Panc1 (cell line): ENCODE measurements around the gene TENT5C. TPM values are rescaled to one million over a fixed set of nuclear protein-coding genes. Genes with fewer than 3 reads are reported as not detected.

Source experiments
- ATAC-seq: fragments of 200-7000 bp; cut with Tn5 transposase; 2 replicates; pipeline ENCODE4 v1.9.1; 2020; ENCODE audit warnings: mild to moderate bottlenecking, moderate library complexity
- BruUV-seq: library from RNA; stranded (reverse); fragments of 400-500 nt; replicated peaks from 2 replicates; lab custom pipeline; 2021; lab: Mats Ljungman, UMichigan
- CTCF ChIA-PET: fragments of 300-600 bp; sonication (Branson Sonifier 250); formaldehyde crosslinking; loops from one replicate; lab custom pipeline; 2022; ENCODE audit warnings: antibody characterized with exemption; lab: Charles Lee
- POLR2A ChIA-PET: fragments of 300-600 bp; sonication (Branson Sonifier 250); formaldehyde crosslinking; loops from one replicate; lab custom pipeline; 2022; ENCODE audit warnings: antibody characterized with exemption; lab: Charles Lee
- DNase-seq: peaks from one replicate; pipeline ENCODE4 v3.0.0-alpha.2; 2010; ENCODE audit warnings: low read depth, low spot score
- H3K27ac ChIP-seq: 2 replicates; pipeline ENCODE4 v1.5.1; 2011; ENCODE audit warnings: mild to moderate bottlenecking, low read length, inconsistent platforms
- H3K27me3 ChIP-seq: fragments of 200-500 bp; sonication (Bioruptor generic); 2 replicates; pipeline ENCODE4 v1.6.0; 2014; ENCODE audit warnings: low read length, inconsistent platforms; ENCODE audit not compliant: control insufficient read depth, insufficient read depth
- H3K36me3 ChIP-seq: fragments of 200-500 bp; sonication (Bioruptor generic); 2 replicates; pipeline ENCODE4 v1.5.1; 2014; ENCODE audit warnings: inconsistent platforms, mild to moderate bottlenecking, low read length, moderate library complexity; ENCODE audit not compliant: control insufficient read depth, insufficient read depth
- H3K4me1 ChIP-seq: 2 replicates; pipeline ENCODE4 v1.5.1; 2011; ENCODE audit warnings: inconsistent platforms, mild to moderate bottlenecking, low read length, moderate library complexity; ENCODE audit not compliant: control insufficient read depth, insufficient read depth
- H3K4me3 ChIP-seq, 2 experiments: 2 replicates each; pipeline ENCODE4 v1.5.1; 2011 to 2012; ENCODE audit warnings: low read depth in 2 of 2, low read length in 2 of 2, mild to moderate bottlenecking in 2 of 2, inconsistent platforms in 1 of 2, moderate library complexity in 1 of 2
- H3K9me3 ChIP-seq: fragments of 200-500 bp; sonication (Bioruptor generic); 2 replicates; pipeline ENCODE4 v1.5.1; 2014; ENCODE audit warnings: low read depth, mild to moderate bottlenecking, inconsistent platforms, low read length, moderate library complexity; ENCODE audit not compliant: control insufficient read depth, insufficient read depth
- CTCF ChIP-seq: fragments of 450-650 bp; IDR thresholded peaks from 2 replicates; pipeline ENCODE4 v1.5.1; 2017; ENCODE audit warnings: mild to moderate bottlenecking
- POLR2AphosphoS5 ChIP-seq: IDR thresholded peaks from 2 replicates; pipeline ENCODE4 v1.6.1; 2012; ENCODE audit warnings: mild to moderate bottlenecking, low read depth, low read length, moderate library complexity
- REST ChIP-seq, 2 experiments: IDR thresholded peaks; 2 replicates each; pipeline ENCODE4 v1.6.1; 2011 to 2012; ENCODE audit warnings: low read depth in 2 of 2, control low read depth in 1 of 2, low read length in 1 of 2, mild to moderate bottlenecking in 1 of 2, moderate library complexity in 1 of 2; ENCODE audit not compliant: insufficient read depth in 1 of 2
- SIN3A ChIP-seq: IDR thresholded peaks from 2 replicates; pipeline ENCODE4 v1.6.1; 2012; ENCODE audit warnings: low read depth, mild to moderate bottlenecking, low read length, moderate library complexity, borderline replicate concordance; ENCODE audit not compliant: insufficient read depth
- TCF7L2 ChIP-seq: IDR thresholded peaks from 2 replicates; pipeline ENCODE4 v1.6.1; 2011; ENCODE audit warnings: mild to moderate bottlenecking, low read depth, low read length, inconsistent platforms
- in situ Hi-C: cut with HindIII; loops from 2 replicates; pipeline ENCODE4 v1.10.0; 2016; ENCODE audit warnings: low sequenced_read_pairs, low pct_unique_long_range_greater_than_20kb
- intact Hi-C: fragments of 100-400 bp; cut with micrococcal nuclease; formaldehyde crosslinking; loops from one replicate; pipeline ENCODE4 v1.10.0; 2022; ENCODE audit not compliant: unreplicated experiment
- total RNA-seq: library from RNA; stranded (reverse); gene quantifications from one replicate; pipeline ENCODE4 v1.2.1, GENCODE V29; 2021; ENCODE audit not compliant: unreplicated experiment

TENT5C gene
- total RNA-seq, 1 experiment from 2014 or later = 8.9 TPM

DNA sequence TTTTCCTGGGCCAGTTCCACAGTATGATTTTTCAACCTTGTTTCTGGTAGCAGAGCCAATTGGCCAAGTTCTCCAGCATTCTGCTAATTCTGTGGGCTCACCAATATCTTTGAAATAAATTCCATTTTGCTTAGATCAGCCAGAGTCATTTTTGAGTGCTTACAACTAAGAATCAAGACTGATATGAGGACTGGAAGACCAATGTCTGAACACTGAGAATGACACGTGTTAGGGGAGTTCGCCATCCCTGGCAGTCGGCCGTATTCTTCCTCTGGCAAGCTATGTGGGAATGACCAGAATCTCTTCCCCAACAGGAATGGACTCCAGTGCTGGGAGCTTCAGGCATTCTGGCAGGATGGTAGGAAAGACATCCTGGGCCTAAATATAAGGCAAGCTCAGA is 4.9 kb upstream of the TENT5C start:
- DNase-seq (no peak), ATAC-seq (no peak)
- POLR2A ChIA-PET = no interaction called here
- Histone ChIP-seq H3K9me3 (no peaks in the 10 kb centered on the region), H3K4me1 (peaks cover 4% of the 10 kb centered on the region; the same call in 1 of the 2 replicates), H3K27me3 (no peaks in the 10 kb centered on the region; the same call in 1 of the 2 replicates), H3K4me3 (no peak overlapping the region), H3K36me3 (no peaks in the 10 kb centered on the region), H3K27ac (no peak overlapping the region)
- intact Hi-C loops = no loop called here
- in situ Hi-C loops = no loop called here
- no peak for TF ChIP-seq POLR2AphosphoS5
- TF ChIP-seq CTCF = no peak
- TF ChIP-seq SIN3A = no peak
- no peak for TF ChIP-seq REST (IDR thresholded peaks at IDR 0.05; ENCODE audit: insufficient read depth in 1 of 2, low read depth in 2 of 2, low read length in 1 of 2)
- TF ChIP-seq TCF7L2 = no peak
- CTCF ChIA-PET = no interaction called here
- no TSS peak for BruUV-seq

DNA sequence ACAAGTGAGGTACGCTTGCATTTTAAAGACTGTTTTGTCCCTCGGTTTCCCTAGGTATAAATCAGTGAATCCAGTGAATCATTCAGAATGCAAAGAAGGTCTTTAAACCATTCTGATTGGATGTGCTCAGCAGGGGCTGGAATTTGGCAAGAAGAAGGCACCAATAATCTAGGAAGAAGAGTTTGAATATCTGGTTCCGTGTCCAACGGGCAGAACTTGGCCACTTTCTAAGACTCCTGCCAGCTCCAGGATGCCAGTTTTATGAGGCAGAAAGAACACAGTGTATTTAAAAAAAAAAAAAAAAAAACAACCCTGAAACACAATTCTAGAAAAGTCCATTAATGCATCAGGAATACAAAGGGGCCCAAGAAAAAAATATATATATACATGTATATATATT is 3.0 kb upstream of the TENT5C start:
- Histone ChIP-seq H3K4me1 (peaks cover 5% of the 10 kb centered on the region), H3K27me3 (no peaks in the 10 kb centered on the region; the same call in 1 of the 2 replicates), H3K4me3 (no peak overlapping the region), H3K9me3 (no peaks in the 10 kb centered on the region), H3K36me3 (no peaks in the 10 kb centered on the region), H3K27ac (no peak overlapping the region)
- no TSS peak for BruUV-seq
- in situ Hi-C loops = no loop called here
- no peak for TF ChIP-seq TCF7L2
- TF ChIP-seq CTCF = no peak
- no peak for TF ChIP-seq SIN3A
- TF ChIP-seq POLR2AphosphoS5 = no peak
- no peak for TF ChIP-seq REST (IDR thresholded peaks at IDR 0.05; ENCODE audit: insufficient read depth in 1 of 2, low read depth in 2 of 2, low read length in 1 of 2)
- DNase-seq (no peak), ATAC-seq (no peak)
- ChIA-PET POLR2A (no interaction called here), CTCF (interaction anchor here (0.6 kb wide), 1 partner anchor 171 kb away, joined by 8 read pairs; no protein-coding TSS in a partner anchor)
- intact Hi-C loops = no loop called here
